Ovary (tissue), 3 donors: Measurements from ENCODE around the gene C5orf24.
"Not testable (repeated sequence)": the region's sequence is repeated elsewhere in the genome, so short reads cannot be mapped to it uniquely, and the experiment has no call there.

Source experiments
- EP300 ChIP-seq: sonication (generic); formaldehyde crosslinking; IDR thresholded peaks from one replicate; pipeline ENCODE4 v1.6.1; 2017; ENCODE audit warnings: antibody characterized with exemption
- POLR2A ChIP-seq: fragments of 450-650 bp; IDR thresholded peaks from one replicate; pipeline ENCODE4 v1.6.1; 2017; ENCODE audit warnings: antibody characterized with exemption, mild to moderate bottlenecking, moderate library complexity
- TF ChIP-seq, protein P1 (sequence below), 3 donors: fragments of 450-650 bp in 2 of 3; fragments of 200-600 bp in 1 of 3; IDR thresholded peaks; one replicate each; pipeline versions ENCODE4 v1.5.1 to v1.8.0; 2016 to 2022; ENCODE audit warnings: antibody characterized with exemption in 3 of 3, mild to moderate bottlenecking in 1 of 3
- donor health status: DM: no; HTN: no; CAD: no.

GRCh38 chr5:134838361-134838760 is 7.4 kb upstream of the C5orf24 start:
- TF ChIP-seq POLR2A, EP300: not testable (repeated sequence)
- TF ChIP-seq, protein P1, sequence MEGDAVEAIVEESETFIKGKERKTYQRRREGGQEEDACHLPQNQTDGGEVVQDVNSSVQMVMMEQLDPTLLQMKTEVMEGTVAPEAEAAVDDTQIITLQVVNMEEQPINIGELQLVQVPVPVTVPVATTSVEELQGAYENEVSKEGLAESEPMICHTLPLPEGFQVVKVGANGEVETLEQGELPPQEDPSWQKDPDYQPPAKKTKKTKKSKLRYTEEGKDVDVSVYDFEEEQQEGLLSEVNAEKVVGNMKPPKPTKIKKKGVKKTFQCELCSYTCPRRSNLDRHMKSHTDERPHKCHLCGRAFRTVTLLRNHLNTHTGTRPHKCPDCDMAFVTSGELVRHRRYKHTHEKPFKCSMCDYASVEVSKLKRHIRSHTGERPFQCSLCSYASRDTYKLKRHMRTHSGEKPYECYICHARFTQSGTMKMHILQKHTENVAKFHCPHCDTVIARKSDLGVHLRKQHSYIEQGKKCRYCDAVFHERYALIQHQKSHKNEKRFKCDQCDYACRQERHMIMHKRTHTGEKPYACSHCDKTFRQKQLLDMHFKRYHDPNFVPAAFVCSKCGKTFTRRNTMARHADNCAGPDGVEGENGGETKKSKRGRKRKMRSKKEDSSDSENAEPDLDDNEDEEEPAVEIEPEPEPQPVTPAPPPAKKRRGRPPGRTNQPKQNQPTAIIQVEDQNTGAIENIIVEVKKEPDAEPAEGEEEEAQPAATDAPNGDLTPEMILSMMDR (IDR thresholded peaks at IDR 0.05), result not testable (repeated sequence)
